PC-3 (cell line): Measurements from ENCODE around the gene TPP2. TPM values are rescaled to one million over a fixed set of nuclear protein-coding genes. Genes with fewer than 3 reads are reported as not detected.

Experiments
- ATAC-seq: fragments of 200-7000 bp; cut with Tn5 transposase; 2 replicates; pipeline ENCODE4 v1.9.1; 2020; ENCODE audit warnings: mild to moderate bottlenecking, moderate library complexity
- BruUV-seq: library from RNA; stranded (reverse); fragments of 400-500 nt; replicated peaks from 2 replicates; lab custom pipeline; 2021; lab: Mats Ljungman, UMichigan
- CTCF ChIA-PET: fragments of 300-600 bp; sonication (Branson Sonifier 250); formaldehyde crosslinking; loops from one replicate; lab custom pipeline; 2022; ENCODE audit warnings: antibody characterized with exemption; lab: Charles Lee
- POLR2A ChIA-PET: fragments of 300-600 bp; sonication (Branson Sonifier 250); formaldehyde crosslinking; loops from one replicate; lab custom pipeline; 2022; ENCODE audit warnings: antibody characterized with exemption; ENCODE audit not compliant: unreplicated experiment; lab: Charles Lee
- DNase-seq: peaks from one replicate; pipeline ENCODE4 v3.0.0-alpha.2; 2015
- H2AFZ ChIP-seq: fragments of 300-600 bp; sonication (generic); 2 replicates; pipeline ENCODE4 v1.6.0; 2016; ENCODE audit warnings: antibody characterized with exemption, low read length
- H3F3A ChIP-seq: fragments of 300-600 bp; sonication (generic); one replicate; pipeline ENCODE4 v1.6.0; 2017; ENCODE audit warnings: antibody characterized with exemption, low read length, control low read depth, mild to moderate bottlenecking; ENCODE audit not compliant: unreplicated experiment
- H3K27ac ChIP-seq: fragments of 300-600 bp; sonication (generic); 2 replicates; pipeline ENCODE4 v1.5.1; 2016; ENCODE audit warnings: mild to moderate bottlenecking, low read length
- H3K27me3 ChIP-seq: fragments of 300-600 bp; sonication (generic); 2 replicates; pipeline ENCODE4 v1.6.1; 2016; ENCODE audit warnings: low read length, mixed read lengths
- H3K36me3 ChIP-seq: fragments of 300-600 bp; sonication (generic); 2 replicates; pipeline ENCODE4 v1.6.1; 2016; ENCODE audit warnings: low read depth, mixed run types, low read length, mixed read lengths
- H3K4me1 ChIP-seq: fragments of 300-600 bp; sonication (generic); 2 replicates; pipeline ENCODE4 v1.5.1; 2016; ENCODE audit warnings: low read length; ENCODE audit not compliant: insufficient read depth
- H3K4me2 ChIP-seq: fragments of 300-600 bp; sonication (generic); 2 replicates; pipeline ENCODE4 v1.6.0; 2016; ENCODE audit warnings: low read length
- H3K4me3 ChIP-seq: fragments of 300-600 bp; sonication (generic); 2 replicates; pipeline ENCODE4 v1.5.1; 2016; ENCODE audit warnings: mild to moderate bottlenecking, low read length, mixed read lengths
- H3K79me2 ChIP-seq: fragments of 300-600 bp; sonication (generic); 2 replicates; pipeline ENCODE4 v1.6.1; 2017; ENCODE audit warnings: low read length, mixed read lengths
- H3K9ac ChIP-seq: fragments of 300-600 bp; sonication (generic); 2 replicates; pipeline ENCODE4 v1.6.0; 2016; ENCODE audit warnings: mild to moderate bottlenecking, low read length
- H3K9me2 ChIP-seq: fragments of 300-600 bp; sonication (generic); replicated peaks from 2 replicates; pipeline ENCODE4 v1.6.1; 2016; ENCODE audit warnings: mixed run types, low read length, mixed read lengths
- H3K9me3 ChIP-seq: fragments of 300-600 bp; sonication (generic); 2 replicates; pipeline ENCODE4 v1.6.1; 2016; ENCODE audit warnings: low read length, mixed read lengths
- H4K20me1 ChIP-seq: fragments of 300-600 bp; sonication (generic); 2 replicates; pipeline ENCODE4 v1.6.1; 2016; ENCODE audit warnings: low read length, mixed read lengths
- EZH2 ChIP-seq: fragments of 300-600 bp; sonication (generic); IDR thresholded peaks from one replicate; pipeline ENCODE4 v1.6.1; 2017; ENCODE audit warnings: antibody characterized with exemption, mild to moderate bottlenecking, low read length; ENCODE audit not compliant: unreplicated experiment
- EZH2phosphoT487 ChIP-seq: fragments of 300-600 bp; sonication (generic); IDR thresholded peaks from 2 replicates; pipeline ENCODE4 v1.6.1; 2018; ENCODE audit warnings: mild to moderate bottlenecking, antibody characterized with exemption, low read length, borderline replicate concordance
- intact Hi-C: fragments of 100-400 bp; cut with micrococcal nuclease; formaldehyde crosslinking; loops from 2 replicates; pipeline ENCODE4 v1.9.0; 2023
- total RNA-seq: library from RNA; depleted of rRNA; stranded (reverse); fragments of >200 nt; gene quantifications from 2 replicates; pipeline ENCODE4 v1.2.3, GENCODE V29; 2014
- TF ChIP-seq, protein P1 (sequence below): fragments of 300-600 bp; sonication (generic); conservative IDR thresholded peaks from 2 replicates; pipeline ENCODE4 v1.5.1; 2017; ENCODE audit warnings: antibody characterized with exemption, low read depth, mild to moderate bottlenecking, low read length

The TPP2 gene
- total RNA-seq, 1 experiment from 2014 or later, result 30.4 TPM

DNA sequence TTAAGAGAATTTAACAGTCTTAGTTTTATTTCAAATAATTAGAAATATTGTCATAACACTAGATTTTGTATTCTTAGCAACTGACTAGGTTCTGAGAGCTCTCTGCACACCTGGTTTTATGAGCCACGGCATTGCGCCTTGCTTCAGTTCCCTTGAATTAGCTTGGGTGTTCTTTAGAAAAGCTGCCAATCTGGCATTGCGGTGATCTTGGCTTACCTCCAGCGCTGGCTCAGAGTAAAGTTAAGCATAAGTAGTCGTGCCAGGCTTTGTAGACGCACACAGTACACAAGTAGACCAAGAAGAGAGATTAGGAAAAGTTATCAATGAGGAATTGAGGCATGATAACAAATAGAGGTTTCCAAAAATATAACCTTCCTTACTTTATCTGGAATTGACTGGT lies 45.7 kb downstream of the TPP2 start:
- Histone ChIP-seq H2AFZ (no peak overlapping the region), H3K4me3 (no peak overlapping the region), H3K27ac (no peak overlapping the region), H3K4me1 (no peaks in the 10 kb centered on the region), H3K9me3 (no peaks in the 10 kb centered on the region), H3K4me2 (no peak overlapping the region), H3K27me3 (no peaks in the 10 kb centered on the region), H4K20me1 (no peaks in the 10 kb centered on the region), H3F3A (no peaks in the 10 kb centered on the region), H3K79me2 (no peaks in the 10 kb centered on the region), H3K9ac (no peak overlapping the region), H3K9me2 (no peaks in the 10 kb centered on the region), H3K36me3 (peaks cover 29% of the 10 kb centered on the region)
- CTCF ChIA-PET, result no interaction called here
- no peak for TF ChIP-seq EZH2phosphoT487
- TF ChIP-seq EZH2, result no peak
- TF ChIP-seq, protein P1, sequence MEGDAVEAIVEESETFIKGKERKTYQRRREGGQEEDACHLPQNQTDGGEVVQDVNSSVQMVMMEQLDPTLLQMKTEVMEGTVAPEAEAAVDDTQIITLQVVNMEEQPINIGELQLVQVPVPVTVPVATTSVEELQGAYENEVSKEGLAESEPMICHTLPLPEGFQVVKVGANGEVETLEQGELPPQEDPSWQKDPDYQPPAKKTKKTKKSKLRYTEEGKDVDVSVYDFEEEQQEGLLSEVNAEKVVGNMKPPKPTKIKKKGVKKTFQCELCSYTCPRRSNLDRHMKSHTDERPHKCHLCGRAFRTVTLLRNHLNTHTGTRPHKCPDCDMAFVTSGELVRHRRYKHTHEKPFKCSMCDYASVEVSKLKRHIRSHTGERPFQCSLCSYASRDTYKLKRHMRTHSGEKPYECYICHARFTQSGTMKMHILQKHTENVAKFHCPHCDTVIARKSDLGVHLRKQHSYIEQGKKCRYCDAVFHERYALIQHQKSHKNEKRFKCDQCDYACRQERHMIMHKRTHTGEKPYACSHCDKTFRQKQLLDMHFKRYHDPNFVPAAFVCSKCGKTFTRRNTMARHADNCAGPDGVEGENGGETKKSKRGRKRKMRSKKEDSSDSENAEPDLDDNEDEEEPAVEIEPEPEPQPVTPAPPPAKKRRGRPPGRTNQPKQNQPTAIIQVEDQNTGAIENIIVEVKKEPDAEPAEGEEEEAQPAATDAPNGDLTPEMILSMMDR, result no peak
- BruUV-seq, result no TSS peak
- POLR2A ChIA-PET, result no interaction called here
- ATAC-seq (no peak), DNase-seq (no peak)
- intact Hi-C loops, result no loop called here

- H3K4me2 ChIP-seq, result no peak overlapping the region
- ATAC-seq (no peak), DNase-seq (no peak)
- TF ChIP-seq EZH2phosphoT487, result no peak
- no peak for TF ChIP-seq EZH2
- TF ChIP-seq, protein P1, result no peak
- H3K27ac ChIP-seq, result no peak overlapping the region
- peaks cover 26% of the 10 kb centered on the region for H3K36me3 ChIP-seq
- H2AFZ ChIP-seq, result no peak overlapping the region
- H3F3A ChIP-seq, result no peaks in the 10 kb centered on the region
- intact Hi-C loops, result no loop called here
- no peak overlapping the region for H3K4me3 ChIP-seq
- H4K20me1 ChIP-seq, result no peaks in the 10 kb centered on the region
- no peak overlapping the region for H3K9ac ChIP-seq
- no TSS peak for BruUV-seq
- no peaks in the 10 kb centered on the region for H3K9me2 ChIP-seq
- no peaks in the 10 kb centered on the region for H3K27me3 ChIP-seq
- ChIA-PET POLR2A (no interaction called here), CTCF (no interaction called here)
- no peaks in the 10 kb centered on the region for H3K9me3 ChIP-seq
- H3K79me2 ChIP-seq, result no peaks in the 10 kb centered on the region
- no peaks in the 10 kb centered on the region for H3K4me1 ChIP-seq
Measured at GRCh38 chr13:102643656-102644055, 46.9 kb downstream of the TPP2 start.

DNA sequence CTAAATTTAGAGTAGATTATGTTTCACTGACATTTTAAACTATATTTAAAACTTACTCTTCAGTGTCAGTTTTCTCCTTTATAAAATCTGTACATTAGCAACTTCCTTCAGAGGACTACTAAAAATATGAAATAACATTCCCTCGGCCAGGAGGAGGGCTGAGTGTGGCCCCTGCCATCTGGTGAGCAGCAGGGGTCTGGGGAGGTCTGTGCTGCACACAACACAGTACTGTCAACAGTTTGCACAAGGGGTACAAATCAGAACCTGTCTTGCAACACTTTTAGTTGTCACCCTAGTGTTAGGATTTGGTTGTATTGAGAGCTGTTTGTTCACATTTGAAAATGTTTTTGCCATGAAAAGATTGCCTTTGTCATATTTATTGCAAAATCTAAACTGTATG lies 48.9 kb downstream of the TPP2 start:
- BruUV-seq, result no TSS peak

More for the DNA sequence above, 48.9 kb downstream of the TPP2 start:
- TF ChIP-seq EZH2phosphoT487, result no peak
- no peak for TF ChIP-seq EZH2
- TF ChIP-seq, protein P1, result no peak
- no peak for ATAC-seq
- POLR2A ChIA-PET, result no interaction called here
- no peaks in the 10 kb centered on the region for H3K27me3 ChIP-seq
- no peaks in the 10 kb centered on the region for H3K79me2 ChIP-seq
- no peaks in the 10 kb centered on the region; the same call in 1 of the 2 replicates for H3K4me1 ChIP-seq
- H3K27ac ChIP-seq, result no peak overlapping the region
- CTCF ChIA-PET, result no interaction called here
- no peaks in the 10 kb centered on the region for H3K9me2 ChIP-seq
- intact Hi-C loops, result no loop called here
- H3K9me3 ChIP-seq, result no peaks in the 10 kb centered on the region
- H2AFZ ChIP-seq, result no peak overlapping the region
- H3F3A ChIP-seq, result no peaks in the 10 kb centered on the region
- DNase-seq, result no peak
- H3K4me2 ChIP-seq, result no peak overlapping the region
- H3K4me3 ChIP-seq, result no peak overlapping the region
- peaks cover 38% of the 10 kb centered on the region for H3K36me3 ChIP-seq
- no peaks in the 10 kb centered on the region for H4K20me1 ChIP-seq
- H3K9ac ChIP-seq, result no peak overlapping the region
